ENCODE measurements around the gene MKI67. TPM values are rescaled to one million over a fixed set of nuclear protein-coding genes. Genes with fewer than 3 reads are reported as not detected.

The MKI67 gene
- total RNA-seq, 2 donors from 2014 or later, result 141 to 270 TPM

- H3K27me3 Mint-ChIP-seq, result no peaks in the 10 kb centered on the region
- H3K4me1 Mint-ChIP-seq (ENCODE audit: low read depth in 2 of 2), result peaks cover 9 to 25% of the 10 kb centered on the region in 2 donors
- peak; percentile 65 for ATAC-seq
- peaks cover 42% of the 10 kb centered on the region for H3K36me3 Mint-ChIP-seq
- no peak overlapping the region for H3K27ac Mint-ChIP-seq
- no peaks in the 10 kb centered on the region for H3K9me3 Mint-ChIP-seq
- H3K4me3 Mint-ChIP-seq, result no peak overlapping the region
- DNase-seq (ENCODE audit: low spot score), result no peak
Measured at GRCh38 chr10:128078136-128078969, 47.9 kb downstream of the MKI67 start.

GRCh38 chr10:128077155-128077875, 48.9 kb downstream of the MKI67 start:
- Mint-ChIP-seq H3K4me1 (ENCODE audit: low read depth in 2 of 2) (peaks cover 16 to 33% of the 10 kb centered on the region in 2 donors), H3K27me3 (no peaks in the 10 kb centered on the region), H3K27ac (peak overlapping the region in 1 of 2 donors; percentile 37), H3K36me3 (peaks cover 44% of the 10 kb centered on the region), H3K4me3 (no peak overlapping the region), H3K9me3 (no peaks in the 10 kb centered on the region)
- DNase-seq (ENCODE audit: low spot score) (no peak), ATAC-seq (no peak)

- Mint-ChIP-seq H3K4me3 (no peak overlapping the region), H3K27ac (peak overlapping the region in 1 of 2 donors; percentile 82), H3K27me3 (no peaks in the 10 kb centered on the region), H3K4me1 (ENCODE audit: low read depth in 2 of 2) (peaks cover 22 to 36% of the 10 kb centered on the region in 2 donors), H3K36me3 (peaks cover 31% of the 10 kb centered on the region), H3K9me3 (no peaks in the 10 kb centered on the region)
- no peak for ATAC-seq
- no peak for DNase-seq (ENCODE audit: low spot score)
Measured at GRCh38 chr10:128074589-128074988, 51.6 kb downstream of the MKI67 start.

GRCh38 chr10:128073890-128074289, 52.3 kb downstream of the MKI67 start:
- H3K4me3 Mint-ChIP-seq, result no peak overlapping the region
- ATAC-seq (no peak), DNase-seq (ENCODE audit: low spot score) (no peak)
- no peaks in the 10 kb centered on the region for H3K27me3 Mint-ChIP-seq
- no peaks in the 10 kb centered on the region for H3K9me3 Mint-ChIP-seq
- peak overlapping the region; percentile 42 to 82 for H3K27ac Mint-ChIP-seq
- H3K36me3 Mint-ChIP-seq, result peaks cover 26% of the 10 kb centered on the region
- H3K4me1 Mint-ChIP-seq (ENCODE audit: low read depth in 2 of 2), result peaks cover 22 to 36% of the 10 kb centered on the region in 2 donors

DNA sequence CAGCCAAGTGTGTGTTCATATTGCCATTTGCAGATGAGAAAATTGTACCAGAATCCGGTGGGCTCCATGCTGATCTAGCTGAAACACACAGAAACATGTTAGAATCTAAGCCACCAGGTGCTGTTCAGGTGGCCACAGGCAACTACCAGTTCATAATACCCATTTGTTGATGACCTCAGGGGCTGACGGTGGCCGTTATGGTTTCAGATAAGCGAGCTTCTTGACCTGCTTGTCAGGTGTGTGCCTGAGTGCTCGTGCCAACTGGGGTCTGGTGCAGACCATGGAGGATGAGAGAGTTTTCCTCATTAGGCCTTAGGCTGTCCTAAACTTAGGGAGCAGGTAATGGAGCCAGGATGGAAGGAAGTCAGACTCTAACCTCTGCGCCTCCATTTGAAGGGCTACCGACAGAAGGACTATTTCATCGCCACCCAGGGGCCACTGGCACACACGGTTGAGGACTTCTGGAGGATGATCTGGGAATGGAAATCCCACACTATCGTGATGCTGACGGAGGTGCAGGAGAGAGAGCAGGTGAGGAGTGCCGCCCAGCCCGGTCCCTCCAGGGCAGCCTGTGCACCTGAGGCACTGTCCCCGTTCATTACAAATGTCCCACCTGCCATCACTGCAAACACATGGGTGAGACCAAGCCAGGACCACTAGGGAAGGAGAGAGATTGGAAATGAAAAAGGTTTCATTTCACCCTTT, 53.1 kb downstream of the MKI67 start:
- Mint-ChIP-seq H3K36me3 (peaks cover 26% of the 10 kb centered on the region), H3K4me1 (ENCODE audit: low read depth in 2 of 2) (peaks cover 22 to 36% of the 10 kb centered on the region in 2 donors), H3K27me3 (no peaks in the 10 kb centered on the region), H3K4me3 (no peak overlapping the region), H3K27ac (peak overlapping the region; percentile 42 to 82), H3K9me3 (no peaks in the 10 kb centered on the region)
- ATAC-seq, result no peak
- no peak for DNase-seq (ENCODE audit: low spot score)

DNA sequence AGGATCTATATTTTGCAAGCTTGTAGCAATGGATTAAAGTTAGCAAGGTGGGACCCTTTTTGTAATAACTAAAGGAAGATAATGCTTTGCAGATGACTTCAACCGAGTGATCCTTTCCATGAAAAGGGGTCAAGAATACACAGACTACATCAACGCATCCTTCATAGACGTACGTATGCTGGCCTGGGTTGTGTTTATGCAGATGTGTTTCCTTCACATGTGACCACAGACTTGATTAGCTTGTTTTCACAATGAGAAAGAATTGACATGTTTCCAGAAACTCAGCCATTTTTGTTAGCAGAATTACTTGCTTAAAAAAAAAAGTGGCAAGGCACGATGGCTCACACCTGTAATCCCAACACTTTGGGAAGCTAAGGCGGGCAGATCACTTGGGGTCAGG, 54.2 kb downstream of the MKI67 start:
- H3K4me1 Mint-ChIP-seq (ENCODE audit: low read depth in 2 of 2), result peaks cover 29 to 42% of the 10 kb centered on the region in 2 donors
- H3K36me3 Mint-ChIP-seq, result peaks cover 32% of the 10 kb centered on the region
- DNase-seq (ENCODE audit: low spot score) (no peak), ATAC-seq (no peak)
- no peak overlapping the region for H3K4me3 Mint-ChIP-seq
- no peaks in the 10 kb centered on the region for H3K27me3 Mint-ChIP-seq
- H3K27ac Mint-ChIP-seq, result peak overlapping the region in 1 of 2 donors; percentile 82
- peaks cover 3% of the 10 kb centered on the region for H3K9me3 Mint-ChIP-seq

DNA sequence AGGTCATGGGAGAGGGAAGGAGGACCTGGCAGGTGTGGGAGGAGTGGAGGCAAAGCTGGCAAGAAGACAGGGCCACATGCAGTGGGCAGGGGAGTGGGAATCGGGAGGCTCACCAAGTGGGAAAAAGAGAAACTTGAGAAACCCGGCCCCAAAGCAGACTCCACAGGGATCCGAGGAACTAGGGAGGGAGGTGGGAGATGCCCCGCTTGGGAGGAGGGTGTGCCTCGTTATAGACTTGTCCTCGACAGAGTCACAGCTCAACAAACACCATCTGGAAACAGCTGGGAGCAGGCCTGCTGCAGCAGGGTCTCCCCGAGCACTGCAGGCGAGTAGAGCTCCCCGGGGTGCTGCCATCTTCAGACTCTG, 54.8 kb downstream of the MKI67 start:
- Mint-ChIP-seq H3K27ac (no peak overlapping the region), H3K4me1 (ENCODE audit: low read depth in 2 of 2) (peaks cover 35 to 48% of the 10 kb centered on the region in 2 donors), H3K27me3 (no peaks in the 10 kb centered on the region), H3K4me3 (no peak overlapping the region), H3K9me3 (peaks cover 7% of the 10 kb centered on the region), H3K36me3 (peaks cover 38% of the 10 kb centered on the region)
- ATAC-seq (no peak), DNase-seq (ENCODE audit: low spot score) (no peak)

- peaks cover 40 to 54% of the 10 kb centered on the region in 2 donors for H3K4me1 Mint-ChIP-seq (ENCODE audit: low read depth in 2 of 2)
- no peak overlapping the region for H3K27ac Mint-ChIP-seq
- ATAC-seq, result no peak
- no peak overlapping the region for H3K4me3 Mint-ChIP-seq
- no peak for DNase-seq (ENCODE audit: low spot score)
- peaks cover 39% of the 10 kb centered on the region for H3K36me3 Mint-ChIP-seq
- H3K27me3 Mint-ChIP-seq, result no peaks in the 10 kb centered on the region
- H3K9me3 Mint-ChIP-seq, result peaks cover 7% of the 10 kb centered on the region
Measured at GRCh38 chr10:128070721-128071416, 55.4 kb downstream of the MKI67 start.

GRCh38 chr10:128070161-128070560, 56.1 kb downstream of the MKI67 start:
- Mint-ChIP-seq H3K36me3 (peaks cover 32% of the 10 kb centered on the region), H3K4me3 (no peak overlapping the region), H3K27me3 (no peaks in the 10 kb centered on the region), H3K9me3 (peaks cover 7% of the 10 kb centered on the region), H3K27ac (peak overlapping the region in 1 of 2 donors; percentile 58), H3K4me1 (ENCODE audit: low read depth in 2 of 2) (peaks cover 47 to 58% of the 10 kb centered on the region in 2 donors)
- DNase-seq (ENCODE audit: low spot score) (no peak), ATAC-seq (no peak)

DNA sequence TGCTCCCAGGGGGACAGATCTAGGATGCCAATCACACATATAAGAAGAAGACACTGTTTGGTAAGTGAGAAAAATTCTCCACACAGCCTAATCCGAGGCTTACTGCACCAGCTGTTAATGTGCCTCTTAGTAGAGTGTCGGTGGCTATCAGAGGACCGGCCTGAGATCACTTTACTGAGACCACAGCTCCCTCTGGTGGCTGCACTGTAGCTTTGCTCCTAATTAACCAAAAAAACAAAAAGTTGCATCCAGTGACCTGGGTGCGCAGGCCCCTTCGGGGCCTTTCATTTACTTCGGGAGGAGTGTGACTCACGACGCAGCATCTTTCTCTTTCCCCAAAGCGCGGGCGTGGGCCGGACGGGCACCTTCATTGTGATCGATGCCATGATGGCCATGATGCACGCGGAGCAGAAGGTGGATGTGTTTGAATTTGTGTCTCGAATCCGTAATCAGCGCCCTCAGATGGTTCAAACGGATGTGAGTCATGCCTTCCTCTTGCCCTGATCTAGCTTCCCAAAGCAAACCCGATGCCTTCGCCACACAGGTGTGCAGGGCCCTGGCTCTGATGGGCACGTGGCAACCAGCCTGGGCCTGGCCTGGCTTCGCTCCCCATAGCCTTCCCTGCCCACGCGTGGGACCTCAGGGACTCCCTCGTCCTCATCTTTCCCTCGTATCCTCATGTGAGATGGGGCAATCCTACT, 56.7 kb downstream of the MKI67 start:
- Mint-ChIP-seq H3K9me3 (peaks cover 7% of the 10 kb centered on the region), H3K4me1 (ENCODE audit: low read depth in 2 of 2) (peaks cover 54 to 58% of the 10 kb centered on the region in 2 donors), H3K27ac (peak overlapping the region in 1 of 2 donors; percentile 58), H3K36me3 (peaks cover 28% of the 10 kb centered on the region), H3K27me3 (no peaks in the 10 kb centered on the region), H3K4me3 (no peak overlapping the region)
- ATAC-seq (peak in 1 of 2 donors; percentile 29), DNase-seq (ENCODE audit: low spot score) (peak; percentile 85)

GRCh38 chr10:128068398-128069285, 57.6 kb downstream of the MKI67 start:
- H3K36me3 Mint-ChIP-seq, result peaks cover 21% of the 10 kb centered on the region
- no peak overlapping the region for H3K27ac Mint-ChIP-seq
- ATAC-seq (no peak), DNase-seq (ENCODE audit: low spot score) (peak; percentile 32)
- H3K4me3 Mint-ChIP-seq, result no peak overlapping the region
- H3K4me1 Mint-ChIP-seq (ENCODE audit: low read depth in 2 of 2), result peaks cover 55 to 58% of the 10 kb centered on the region in 2 donors
- H3K27me3 Mint-ChIP-seq, result no peaks in the 10 kb centered on the region
- peaks cover 7% of the 10 kb centered on the region for H3K9me3 Mint-ChIP-seq
